DND-41 (cell line): ENCODE results near the gene GVQW3.

Experiments used
- ATAC-seq: fragments of 200-7000 bp; cut with Tn5 transposase; 3 replicates; pipeline ENCODE4 v1.9.1; 2021; ENCODE audit warnings: low read depth; ENCODE audit not compliant: insufficient read depth
- DNase-seq: peaks from one replicate; pipeline ENCODE4 v3.0.0-alpha.2; 2020
- H2AFZ ChIP-seq: 2 replicates; pipeline ENCODE4 v1.6.0; 2012; ENCODE audit warnings: low read depth, low read length
- H3K27ac ChIP-seq: 2 replicates; pipeline ENCODE4 v1.5.1; 2012; ENCODE audit warnings: low read length, inconsistent platforms
- H3K27me3 ChIP-seq: fragments of 200-600 bp; sonication (generic); 2 replicates; pipeline ENCODE4 v1.6.0; 2012; ENCODE audit warnings: low read length, mild to moderate bottlenecking, inconsistent platforms; ENCODE audit not compliant: insufficient read depth, poor library complexity
- H3K36me3 ChIP-seq: 2 replicates; pipeline ENCODE4 v1.5.1; 2012; ENCODE audit warnings: low read length, inconsistent platforms; ENCODE audit not compliant: insufficient read depth
- H3K4me1 ChIP-seq: 2 replicates; pipeline ENCODE4 v1.5.1; 2012; ENCODE audit warnings: mild to moderate bottlenecking, low read length; ENCODE audit not compliant: insufficient read depth
- H3K4me2 ChIP-seq: 2 replicates; pipeline ENCODE4 v1.6.0; 2012; ENCODE audit warnings: mild to moderate bottlenecking, moderate library complexity, low read length, inconsistent platforms; ENCODE audit not compliant: insufficient read depth
- H3K4me3 ChIP-seq, 2 experiments: fragments of 200-600 bp in 1 of 2; shearing (Covaris generic) in 1 of 2; 2 replicates each; pipeline ENCODE4 v1.5.1; 2012 to 2016; ENCODE audit warnings: inconsistent platforms in 2 of 2, low read length in 2 of 2, mild to moderate bottlenecking in 2 of 2, low read depth in 1 of 2, moderate library complexity in 1 of 2
- H3K79me2 ChIP-seq: 2 replicates; pipeline ENCODE4 v1.6.0; 2012; ENCODE audit warnings: low read length, inconsistent platforms; ENCODE audit not compliant: insufficient read depth
- H3K9ac ChIP-seq: 2 replicates; pipeline ENCODE4 v1.6.0; 2012; ENCODE audit warnings: low read depth, mild to moderate bottlenecking, inconsistent platforms, low read length, moderate library complexity
- H3K9me3 ChIP-seq: 2 replicates; pipeline ENCODE4 v1.5.1; 2012; ENCODE audit warnings: low read length, moderate library complexity, mild to moderate bottlenecking, inconsistent platforms; ENCODE audit not compliant: insufficient read depth, severe bottlenecking
- H4K20me1 ChIP-seq: 2 replicates; pipeline ENCODE4 v1.6.0; 2012; ENCODE audit warnings: low read length; ENCODE audit not compliant: insufficient read depth
- CTCF ChIP-seq: IDR thresholded peaks from 2 replicates; pipeline ENCODE4 v1.5.1; 2012; ENCODE audit warnings: borderline replicate concordance, low read length, moderate library complexity, mild to moderate bottlenecking; ENCODE audit not compliant: poor library complexity, severe bottlenecking; ENCODE audit errors: extremely low read depth
- EZH2 ChIP-seq: IDR thresholded peaks from 3 replicates; pipeline ENCODE4 v1.6.1; 2012; ENCODE audit warnings: borderline replicate concordance, low read depth, mild to moderate bottlenecking, moderate library complexity, low read length, inconsistent platforms; ENCODE audit not compliant: severe bottlenecking

The GVQW3 gene

GRCh38 chr11:76391811-76392475 is 10.8 kb downstream of the GVQW3 start:
- no peaks in the 10 kb centered on the region for H3K36me3 ChIP-seq
- no peaks in the 10 kb centered on the region for H3K9me3 ChIP-seq
- H3K4me3 ChIP-seq = no peak overlapping the region
- H3K4me2 ChIP-seq = no peak overlapping the region
- no peak overlapping the region for H3K9ac ChIP-seq
- no peak for TF ChIP-seq EZH2
- TF ChIP-seq CTCF = no peak
- ATAC-seq = no peak
- no peaks in the 10 kb centered on the region for H4K20me1 ChIP-seq
- no peaks in the 10 kb centered on the region for H3K79me2 ChIP-seq
- H2AFZ ChIP-seq = no peak overlapping the region
- no peak for DNase-seq
- no peaks in the 10 kb centered on the region for H3K27me3 ChIP-seq
- no peaks in the 10 kb centered on the region for H3K4me1 ChIP-seq
- H3K27ac ChIP-seq = no peak overlapping the region

GRCh38 chr11:76392870-76393269 is 11.7 kb downstream of the GVQW3 start:
- no peaks in the 10 kb centered on the region for H4K20me1 ChIP-seq
- H3K9me3 ChIP-seq = no peaks in the 10 kb centered on the region

GRCh38 chr11:76394411-76394810 is 13.3 kb downstream of the GVQW3 start:
- no peaks in the 10 kb centered on the region for H3K4me1 ChIP-seq

More at GRCh38 chr11:76392870-76393269, 11.7 kb downstream of the GVQW3 start:
- no peak overlapping the region for H3K4me3 ChIP-seq
- H3K9ac ChIP-seq = no peak overlapping the region
- ATAC-seq = no peak
- H3K4me2 ChIP-seq = no peak overlapping the region
- no peaks in the 10 kb centered on the region for H3K4me1 ChIP-seq
- H3K79me2 ChIP-seq = no peaks in the 10 kb centered on the region
- H2AFZ ChIP-seq = no peak overlapping the region
- no peaks in the 10 kb centered on the region for H3K36me3 ChIP-seq
- no peaks in the 10 kb centered on the region for H3K27me3 ChIP-seq
- no peak for DNase-seq
- H3K27ac ChIP-seq = no peak overlapping the region
- TF ChIP-seq EZH2 (no peak), CTCF (no peak)

More at GRCh38 chr11:76394411-76394810, 13.3 kb downstream of the GVQW3 start:
- no peaks in the 10 kb centered on the region for H4K20me1 ChIP-seq
- no peaks in the 10 kb centered on the region for H3K9me3 ChIP-seq
- no peak overlapping the region for H2AFZ ChIP-seq
- no peaks in the 10 kb centered on the region for H3K79me2 ChIP-seq
- no peaks in the 10 kb centered on the region for H3K27me3 ChIP-seq
- no peak overlapping the region for H3K27ac ChIP-seq
- DNase-seq = no peak
- TF ChIP-seq EZH2 (no peak), CTCF (no peak)
- no peak overlapping the region for H3K9ac ChIP-seq
- no peaks in the 10 kb centered on the region for H3K36me3 ChIP-seq
- no peak overlapping the region for H3K4me2 ChIP-seq
- no peak overlapping the region for H3K4me3 ChIP-seq
- no peak for ATAC-seq
